ENCODE data around the gene EFS.

GRCh38 chr14:23402296-23403138 is 37.5 kb upstream of the EFS start:
- TF ChIP-seq EP300 (IDR thresholded peaks at IDR 0.05) (no peak), CTCF (IDR thresholded peaks at IDR 0.05) (no peak)
